ENCODE measurements around the gene APOBEC2. TPM values are rescaled to one million over a fixed set of nuclear protein-coding genes. Genes with fewer than 3 reads are reported as not detected.

The APOBEC2 gene
- total RNA-seq, 1 donor from 2014 or later = not detected

DNA sequence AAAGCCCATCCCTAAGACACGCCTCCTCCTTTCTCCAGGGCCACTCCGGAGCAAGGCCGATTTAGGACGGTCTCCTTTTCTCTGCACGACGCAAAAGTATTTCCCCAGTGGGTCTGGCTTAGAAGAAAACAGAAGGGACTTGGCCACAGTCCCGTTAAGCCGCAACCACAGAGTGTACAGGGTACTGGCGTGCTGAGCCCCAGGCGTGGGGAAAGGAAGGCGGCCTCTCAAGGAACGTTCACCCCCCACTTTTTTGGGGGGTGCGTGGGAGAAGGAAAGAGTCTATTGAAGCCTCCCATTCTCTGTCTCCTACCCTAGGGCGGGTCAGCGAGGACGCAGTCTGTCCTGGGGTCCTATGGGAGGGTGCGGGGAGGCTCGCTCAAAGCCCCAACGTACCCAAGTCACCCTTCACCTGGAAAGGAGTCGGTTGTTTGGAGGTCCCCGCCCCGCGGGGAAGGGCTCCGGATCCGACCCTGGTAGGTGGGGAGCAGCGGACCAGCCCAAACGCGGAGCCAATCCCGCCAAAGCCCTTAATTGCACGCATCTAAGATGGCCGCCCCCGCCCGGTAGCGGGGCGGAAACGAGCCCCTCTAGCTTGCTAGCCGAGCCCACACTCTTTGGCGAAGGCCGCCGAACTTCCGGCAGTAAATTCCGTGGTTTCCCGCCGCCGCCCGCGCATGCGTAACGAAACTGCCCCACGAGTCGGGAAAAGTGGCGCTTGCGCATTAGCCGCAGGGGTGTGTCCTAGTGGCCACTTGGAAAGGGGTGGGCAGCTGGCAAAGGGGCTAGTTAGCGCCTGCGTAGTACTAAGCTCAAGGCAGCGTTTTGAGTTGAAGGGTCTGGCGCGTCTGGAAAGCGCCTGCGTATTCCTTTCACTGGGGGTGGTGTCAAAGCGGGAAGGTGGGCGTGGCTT lies 19.2 kb downstream of the APOBEC2 start, which contains the start of gene OARD1:
TSS of gene OARD1 (minus strand) at position 434 of the 913 bp plus-strand sequence. CDS start 722 bp downstream, outside the sequence.
- Histone ChIP-seq H3K27ac (peak within 1 kb of the TSS; percentile 98 to 100), H3K27me3 (no peaks in the 10 kb centered on the region), H3K9me3 (no peaks in the 10 kb centered on the region), H3K4me3 (peak within 1 kb of the TSS; percentile 80 to 86), H3K4me1 (peaks cover 10 to 27% of the 10 kb centered on the region in 2 donors), H3K36me3 (peaks cover 6 to 20% of the 10 kb centered on the region in 2 donors)
- peak; percentile 98 to 100 for DNase-seq (ENCODE audit: low spot score in 2 of 2)
- intact Hi-C loops (cut with DNase I) = loop anchor here (2.0 to 10.0 kb wide), 9 partner anchors 175 to 1957 kb away; partner anchors contain the start of genes CCND3, SAYSD1, TFEB and TOMM6
- TF ChIP-seq, protein P1, sequence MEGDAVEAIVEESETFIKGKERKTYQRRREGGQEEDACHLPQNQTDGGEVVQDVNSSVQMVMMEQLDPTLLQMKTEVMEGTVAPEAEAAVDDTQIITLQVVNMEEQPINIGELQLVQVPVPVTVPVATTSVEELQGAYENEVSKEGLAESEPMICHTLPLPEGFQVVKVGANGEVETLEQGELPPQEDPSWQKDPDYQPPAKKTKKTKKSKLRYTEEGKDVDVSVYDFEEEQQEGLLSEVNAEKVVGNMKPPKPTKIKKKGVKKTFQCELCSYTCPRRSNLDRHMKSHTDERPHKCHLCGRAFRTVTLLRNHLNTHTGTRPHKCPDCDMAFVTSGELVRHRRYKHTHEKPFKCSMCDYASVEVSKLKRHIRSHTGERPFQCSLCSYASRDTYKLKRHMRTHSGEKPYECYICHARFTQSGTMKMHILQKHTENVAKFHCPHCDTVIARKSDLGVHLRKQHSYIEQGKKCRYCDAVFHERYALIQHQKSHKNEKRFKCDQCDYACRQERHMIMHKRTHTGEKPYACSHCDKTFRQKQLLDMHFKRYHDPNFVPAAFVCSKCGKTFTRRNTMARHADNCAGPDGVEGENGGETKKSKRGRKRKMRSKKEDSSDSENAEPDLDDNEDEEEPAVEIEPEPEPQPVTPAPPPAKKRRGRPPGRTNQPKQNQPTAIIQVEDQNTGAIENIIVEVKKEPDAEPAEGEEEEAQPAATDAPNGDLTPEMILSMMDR (IDR thresholded peaks at IDR 0.05) = no peak

DNA sequence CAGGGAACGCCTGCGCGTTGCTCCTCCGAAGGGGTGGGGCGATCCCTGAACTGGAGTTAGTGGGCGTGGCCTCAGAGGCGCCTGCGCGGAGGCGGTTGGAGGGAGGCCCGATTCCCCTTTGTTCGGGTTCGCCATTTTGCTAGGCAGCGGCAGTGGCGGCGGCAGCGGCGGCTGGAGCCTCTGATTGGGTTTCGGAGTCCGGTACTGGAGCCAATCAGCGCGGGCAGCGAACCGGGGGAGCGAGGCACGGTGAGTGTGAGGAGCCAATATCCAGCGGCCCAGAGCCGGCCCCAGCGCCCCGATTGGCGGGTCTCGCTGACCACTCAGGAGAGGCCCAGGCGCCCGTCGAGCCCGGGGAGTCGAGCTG lies 19.8 kb downstream of the APOBEC2 start, which contains the start of gene NFYA:
TSS of gene NFYA (plus strand) at position 139 of the 367 bp plus-strand sequence. CDS start 6,116 bp downstream, outside the sequence.
- no peak for DNase-seq (ENCODE audit: low spot score in 2 of 2)
- Histone ChIP-seq H3K9me3 (no peaks in the 10 kb centered on the region), H3K4me1 (peaks cover 10 to 27% of the 10 kb centered on the region in 2 donors), H3K36me3 (peaks cover 6 to 14% of the 10 kb centered on the region in 2 donors), H3K27me3 (no peaks in the 10 kb centered on the region), H3K4me3 (peak within 1 kb of the TSS; percentile 80 to 86), H3K27ac (peak within 1 kb of the TSS; percentile 98 to 100)
- TF ChIP-seq, protein P1 (IDR thresholded peaks at IDR 0.05) = no peak
- intact Hi-C loops (cut with DNase I) = loop anchor here (2.0 to 10.0 kb wide), 9 partner anchors 176 to 1958 kb away; partner anchors contain the start of genes CCND3, SAYSD1, TFEB and TOMM6

DNA sequence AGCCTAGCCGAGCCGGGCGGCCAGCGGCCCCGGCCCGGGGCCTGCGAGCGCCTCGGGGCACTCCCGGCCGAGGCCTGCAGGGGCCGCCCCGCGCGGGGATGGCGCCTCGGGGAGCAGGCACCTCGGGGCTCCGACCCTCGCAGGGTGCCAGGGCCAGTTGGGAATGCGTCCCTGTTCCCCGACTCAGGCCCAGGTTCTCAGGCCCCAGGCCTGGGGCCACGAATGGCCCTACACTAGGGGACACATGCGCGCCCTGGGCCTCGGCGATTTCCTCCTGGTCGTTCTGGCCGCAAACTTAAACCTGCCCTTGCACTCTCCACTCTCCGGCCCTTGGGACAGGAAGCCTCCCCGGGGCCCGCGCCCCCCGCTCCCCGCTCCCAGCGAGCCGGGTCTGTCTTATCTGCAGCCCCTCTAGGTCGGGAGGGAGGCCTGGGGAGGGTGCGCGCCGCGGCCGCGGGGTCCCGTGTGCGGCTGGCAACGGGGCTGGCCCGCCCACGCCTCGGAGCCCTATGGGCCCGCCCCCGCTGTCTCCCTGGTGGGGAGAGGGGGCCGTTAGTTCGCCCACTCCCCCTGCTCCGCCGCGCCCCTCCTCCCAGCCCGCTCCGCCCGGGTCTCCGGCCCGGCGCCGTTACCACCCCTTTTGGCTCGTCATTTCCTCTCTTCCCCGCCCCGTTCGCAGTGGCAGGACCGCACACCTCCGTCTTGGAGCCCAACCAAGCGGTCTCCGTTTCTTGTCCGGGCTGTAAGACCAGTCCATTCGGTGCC lies 20.4 kb downstream of the APOBEC2 start:
- intact Hi-C loops (cut with DNase I) = loop anchor here (2.0 to 10.0 kb wide), 9 partner anchors 176 to 1959 kb away; partner anchors contain the start of genes CCND3, SAYSD1, TFEB and TOMM6
- Histone ChIP-seq H3K36me3 (peaks cover 4 to 9% of the 10 kb centered on the region in 2 donors), H3K27me3 (no peaks in the 10 kb centered on the region), H3K27ac (peak overlapping the region; percentile 98 to 100), H3K4me1 (peaks cover 10 to 27% of the 10 kb centered on the region in 2 donors), H3K9me3 (no peaks in the 10 kb centered on the region), H3K4me3 (peak overlapping the region; percentile 80 to 86)
- peak; percentile 44 to 91 for DNase-seq (ENCODE audit: low spot score in 2 of 2)
- TF ChIP-seq, protein P1 (IDR thresholded peaks at IDR 0.05) = peak; percentile 19 to 62 (median 25)

DNA sequence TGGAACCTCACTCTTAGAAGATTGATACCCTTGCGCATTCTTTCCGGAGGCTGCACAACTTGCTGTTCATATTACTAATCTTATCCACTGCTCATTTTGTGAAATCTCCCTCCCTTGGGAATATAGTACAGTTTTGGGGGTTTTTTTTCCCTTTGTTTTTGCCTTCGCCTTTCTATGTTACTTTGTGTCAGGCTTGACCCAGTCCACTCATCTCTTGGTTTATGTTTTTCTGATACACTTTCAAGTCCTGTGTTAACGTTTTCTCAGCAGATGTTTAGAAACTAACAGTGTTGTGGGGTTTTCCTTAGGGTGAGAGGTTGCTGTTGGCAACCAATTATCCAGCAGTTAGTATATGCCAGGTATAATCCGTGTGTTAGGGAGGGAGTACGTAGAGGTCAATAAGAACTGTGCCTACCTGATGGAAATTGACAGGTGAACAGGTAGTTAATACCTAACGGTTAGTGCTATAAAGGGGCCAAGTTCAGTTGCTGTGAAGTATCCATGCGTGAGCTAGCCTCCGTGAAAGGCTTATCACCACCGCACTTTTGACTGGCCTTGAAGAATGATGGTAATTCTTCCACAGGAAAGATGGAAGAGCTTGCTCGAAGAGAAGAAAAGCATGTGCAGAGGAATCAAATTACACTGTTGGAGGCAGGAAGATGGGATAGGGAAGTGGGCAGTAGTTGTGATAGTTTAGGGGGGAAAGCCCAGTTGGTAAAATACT lies 21.1 kb downstream of the APOBEC2 start:
- H3K27ac ChIP-seq = peak overlapping the region; percentile 98 to 100
- H3K36me3 ChIP-seq = peaks cover 3 to 6% of the 10 kb centered on the region in 2 donors
- TF ChIP-seq, protein P1 (IDR thresholded peaks at IDR 0.05) = no peak
- intact Hi-C loops (cut with DNase I) = loop anchor here (2.0 to 10.0 kb wide), 9 partner anchors 177 to 1959 kb away; partner anchors contain the start of genes CCND3, SAYSD1, TFEB and TOMM6
- peak overlapping the region; percentile 80 to 86 for H3K4me3 ChIP-seq
- H3K9me3 ChIP-seq = no peaks in the 10 kb centered on the region
- peaks cover 10 to 27% of the 10 kb centered on the region in 2 donors for H3K4me1 ChIP-seq
- no peak for DNase-seq (ENCODE audit: low spot score in 2 of 2)
- H3K27me3 ChIP-seq = no peaks in the 10 kb centered on the region
